Medulla oblongata (tissue), 1 donor: Measurements from ENCODE around the gene EPN3.

Experiments
- DNase-seq: peaks from one replicate; pipeline ENCODE4 v3.0.0-alpha.2; 2015; ENCODE audit errors: extremely low spot score

The EPN3 gene

GRCh38 chr17:50549969-50550368 is 17.4 kb downstream of the EPN3 start:
- no peak for DNase-seq

- peak; percentile 91 for DNase-seq
Measured at GRCh38 chr17:50550661-50551432, 18.3 kb downstream of the EPN3 start.

GRCh38 chr17:50551433-50551815 is 18.9 kb downstream of the EPN3 start:
- DNase-seq = no peak

- no peak for DNase-seq
Measured at GRCh38 chr17:50551884-50552283, 19.3 kb downstream of the EPN3 start.

GRCh38 chr17:50554201-50554600 is 21.7 kb downstream of the EPN3 start:
- no peak for DNase-seq

GRCh38 chr17:50556803-50557202 is 24.3 kb downstream of the EPN3 start:
- peak; percentile 28 for DNase-seq

GRCh38 chr17:50557630-50558029 is 25.1 kb downstream of the EPN3 start:
- no peak for DNase-seq

- no peak for DNase-seq
Measured at GRCh38 chr17:50558091-50558490, 25.6 kb downstream of the EPN3 start.

- DNase-seq = no peak
Measured at GRCh38 chr17:50558581-50558940, 26.0 kb downstream of the EPN3 start.

- no peak for DNase-seq
Measured at GRCh38 chr17:50558941-50559614, 26.5 kb downstream of the EPN3 start.

- no peak for DNase-seq
Measured at GRCh38 chr17:50559674-50560184, 27.2 kb downstream of the EPN3 start.

GRCh38 chr17:50560185-50560824 is 27.8 kb downstream of the EPN3 start, which contains the start of gene CACNA1G:
Gene CACNA1G, plus strand, starts transcription at chr17:50560715. Its CDS starts 745 bp downstream, at chr17:50561460.
- DNase-seq = peak; percentile 78

- DNase-seq = no peak
Measured at GRCh38 chr17:50560931-50561745, 28.6 kb downstream of the EPN3 start.

GRCh38 chr17:50561746-50562141 is 29.2 kb downstream of the EPN3 start:
- DNase-seq = no peak

- no peak for DNase-seq
Measured at GRCh38 chr17:50562242-50563091, 29.9 kb downstream of the EPN3 start.

GRCh38 chr17:50563092-50563511 is 30.6 kb downstream of the EPN3 start:
- DNase-seq = no peak

- no peak for DNase-seq
Measured at GRCh38 chr17:50564916-50565315, 32.4 kb downstream of the EPN3 start.

GRCh38 chr17:50565402-50566350 is 33.1 kb downstream of the EPN3 start:
- DNase-seq = no peak

- DNase-seq = no peak
Measured at GRCh38 chr17:50566886-50567285, 34.4 kb downstream of the EPN3 start.

GRCh38 chr17:50568659-50569058 is 36.1 kb downstream of the EPN3 start:
- no peak for DNase-seq
